ENCODE measurements around the gene FCN2.
A peak's percentile ranks its signal among the peaks of the same experiment; 100 is the strongest.
"Not testable (repeated sequence)": the region's sequence is repeated elsewhere in the genome, so short reads cannot be mapped to it uniquely, and the experiment has no call there.

FCN2 gene

GRCh38 chr9:134847752-134848432 is 32.7 kb upstream of the FCN2 start:
- DNase-seq: no peak

- no peak for DNase-seq
Observed at GRCh38 chr9:134848504-134848903, 32.1 kb upstream of the FCN2 start.

GRCh38 chr9:134850611-134851010 is 30.0 kb upstream of the FCN2 start:
- no peak for DNase-seq

- DNase-seq: no peak
Observed at GRCh38 chr9:134851020-134851419, 29.6 kb upstream of the FCN2 start.

GRCh38 chr9:134852906-134853654 is 27.5 kb upstream of the FCN2 start:
- DNase-seq: no peak

GRCh38 chr9:134853893-134854292 is 26.7 kb upstream of the FCN2 start:
- DNase-seq: no peak

GRCh38 chr9:134854541-134854981 is 26.0 kb upstream of the FCN2 start:
- no peak for DNase-seq

- DNase-seq: no peak
Observed at GRCh38 chr9:134855231-134855899, 25.2 kb upstream of the FCN2 start.

GRCh38 chr9:134855900-134856377 is 24.7 kb upstream of the FCN2 start:
- no peak for DNase-seq

- not testable (repeated sequence) for DNase-seq
Observed at GRCh38 chr9:134857451-134857850, 23.2 kb upstream of the FCN2 start.

GRCh38 chr9:134858051-134858841 is 22.4 kb upstream of the FCN2 start:
- peak; percentile 2 for DNase-seq

GRCh38 chr9:134860510-134860909 is 20.1 kb upstream of the FCN2 start:
- DNase-seq: no peak

- no peak for DNase-seq
Observed at GRCh38 chr9:134861595-134862334, 18.8 kb upstream of the FCN2 start.

GRCh38 chr9:134863306-134863902 is 17.2 kb upstream of the FCN2 start:
- DNase-seq: no peak

- DNase-seq: no peak
Observed at GRCh38 chr9:134863941-134864820, 16.4 kb upstream of the FCN2 start.

- no peak for DNase-seq
Observed at GRCh38 chr9:134864821-134865190, 15.8 kb upstream of the FCN2 start.

GRCh38 chr9:134867917-134868750 is 12.5 kb upstream of the FCN2 start:
- no peak for DNase-seq

- DNase-seq: no peak
Observed at GRCh38 chr9:134868751-134869553, 11.7 kb upstream of the FCN2 start.

Data from NCI-H1105 treated with DMSO at 0.1 percent for 48 hours (cell line).